ENCODE measurements around the gene PTPN6. TPM values are rescaled to one million over a fixed set of nuclear protein-coding genes. Genes with fewer than 3 reads are reported as not detected.

PTPN6 gene
- total RNA-seq, 1 experiment from 2014 or later: 19.8 TPM

GRCh38 chr12:6974180-6974579, 23.0 kb downstream of the PTPN6 start:
- Histone ChIP-seq H4K8ac (replicated peaks; ENCODE audit: insufficient read length, low read depth, low read length) (no peak overlapping the region), H3K27ac (ENCODE audit: insufficient read length, low read depth, low read length) (no peak overlapping the region)

More at GRCh38 chr12:6974180-6974579, 23.0 kb downstream of the PTPN6 start:
- no peak overlapping the region for H2AK5ac ChIP-seq (ENCODE audit: insufficient read length, low read length)
- H2AFZ ChIP-seq (ENCODE audit: low read length): no peak overlapping the region
- no peaks in the 10 kb centered on the region for H4K20me1 ChIP-seq (ENCODE audit: control insufficient read depth, insufficient read depth, insufficient read length)
- H3K79me2 ChIP-seq (ENCODE audit: insufficient read depth, low read length): peaks cover 12% of the 10 kb centered on the region; the same call in 1 of the 2 replicates
- no peaks in the 10 kb centered on the region; the same call in 1 of the 2 replicates for H3K27me3 Mint-ChIP-seq (ENCODE audit: low read depth)
- no peak overlapping the region for H2BK20ac ChIP-seq (ENCODE audit: low read depth, low read length, poor library complexity, severe bottlenecking)
- peaks cover 4% of the 10 kb centered on the region for H3K23me2 ChIP-seq (ENCODE audit: insufficient read length, low read depth, low read length, poor library complexity, severe bottlenecking)
- H4K5ac ChIP-seq (ENCODE audit: insufficient read length, low read depth, low read length): no peak overlapping the region
- H2BK120ac ChIP-seq (ENCODE audit: low read depth, low read length, poor library complexity, severe bottlenecking): no peak overlapping the region
- no peak overlapping the region for H3K4me2 ChIP-seq (ENCODE audit: insufficient read depth, insufficient read length, low read length)
- H3K36me3 Mint-ChIP-seq (ENCODE audit: insufficient read depth in 1 of 3, low read depth in 3 of 3): peaks cover 30 to 78% (median 69%) of the 10 kb centered on the region in 3 experiments; a peak in 6 of 7 replicates
- H3K18ac ChIP-seq (ENCODE audit: insufficient read length, low read depth, low read length): no peak overlapping the region
- no peak overlapping the region for H3K4me3 Mint-ChIP-seq
- H3K9ac ChIP-seq (ENCODE audit: extremely low read depth, insufficient read length, low read length): no peak overlapping the region
- no peak overlapping the region for H3K56ac ChIP-seq (ENCODE audit: insufficient read length, low read depth, low read length)
- no peak overlapping the region for H3K27ac Mint-ChIP-seq
- no peak overlapping the region for H2BK15ac ChIP-seq (ENCODE audit: low read depth, low read length)
- TF ChIP-seq CTCF (conservative IDR thresholded peaks at IDR 0.05): no peak
- no peak overlapping the region for H2BK5ac ChIP-seq (ENCODE audit: insufficient read length, low read length)
- WGBS (ENCODE audit: extremely low coverage, insufficient read length, low lambda C conversion rate): no CpG with 5 or more reads among the region's 6 CpGs
- H3K9me3 Mint-ChIP-seq: no peaks in the 10 kb centered on the region; a peak in 2 of 5 replicates
- no peaks in the 10 kb centered on the region for H3K27me3 ChIP-seq (ENCODE audit: insufficient read depth, low read length)
- DNase-seq: no peak
- no peak overlapping the region for H2BK12ac ChIP-seq (ENCODE audit: insufficient read length, low read depth, low read length)
- H3K4me1 Mint-ChIP-seq: peaks cover 9 to 20% of the 10 kb centered on the region in 2 experiments
- H3K4me1 ChIP-seq (ENCODE audit: insufficient read depth, low read length): no peaks in the 10 kb centered on the region
- no peaks in the 10 kb centered on the region for H3K9me3 ChIP-seq (ENCODE audit: control insufficient read depth, low read depth, low read length)
- no peak overlapping the region for H3T11ph ChIP-seq (ENCODE audit: low read length)
- H3K4ac ChIP-seq (ENCODE audit: low read depth, low read length): no peak overlapping the region
- H3K14ac ChIP-seq (ENCODE audit: insufficient read depth, low read length): no peak overlapping the region
- H3K23ac ChIP-seq (ENCODE audit: insufficient read length, low read depth, low read length): no peak overlapping the region
- H3K79me1 ChIP-seq (ENCODE audit: insufficient read depth, low read depth, low read length, poor library complexity, severe bottlenecking): peaks cover 3% of the 10 kb centered on the region
- H4K91ac ChIP-seq (ENCODE audit: insufficient read length, low read depth, low read length): no peak overlapping the region

All from H9 (cell line).